ENCODE results near the gene THSD4.

Gene THSD4

DNA sequence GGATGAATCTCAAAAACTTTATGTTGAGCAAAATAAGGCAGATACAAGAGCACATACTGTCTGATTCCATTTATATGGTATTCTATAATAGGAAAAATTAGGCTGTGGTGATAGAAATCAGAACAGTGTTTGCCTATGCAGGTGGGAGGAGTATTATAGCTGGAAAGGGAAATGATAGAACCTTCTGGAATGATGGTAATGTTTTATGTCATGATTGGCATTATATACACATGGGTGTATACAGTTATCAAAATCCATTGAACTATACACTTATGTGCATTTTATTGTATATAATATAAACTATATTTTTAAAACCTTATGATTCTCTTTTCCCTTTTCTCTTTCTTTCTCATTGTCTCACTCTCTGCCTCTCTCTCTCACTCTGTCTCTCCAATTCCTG is 156.1 kb downstream of the THSD4 start:
- no peak for DNase-seq

DNA sequence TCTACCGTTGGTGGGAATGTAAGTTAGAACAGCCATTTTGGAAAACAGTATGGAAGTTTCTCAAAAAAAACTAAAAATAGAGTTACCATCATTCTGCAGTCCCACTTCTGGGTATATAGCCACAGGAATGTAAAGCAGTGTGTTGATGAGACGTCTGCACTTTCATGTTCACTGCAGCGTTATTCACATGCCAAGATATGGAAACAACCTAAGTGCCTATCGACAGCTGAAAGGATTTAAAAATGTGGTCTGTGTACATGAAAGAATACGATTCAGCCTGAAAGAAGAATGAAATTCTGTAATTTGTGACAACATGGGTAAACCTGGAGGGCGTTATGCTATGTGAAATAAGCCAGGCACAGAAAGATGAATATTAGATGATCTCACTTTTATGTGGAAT is 157.7 kb downstream of the THSD4 start:
- no peak for DNase-seq

DNA sequence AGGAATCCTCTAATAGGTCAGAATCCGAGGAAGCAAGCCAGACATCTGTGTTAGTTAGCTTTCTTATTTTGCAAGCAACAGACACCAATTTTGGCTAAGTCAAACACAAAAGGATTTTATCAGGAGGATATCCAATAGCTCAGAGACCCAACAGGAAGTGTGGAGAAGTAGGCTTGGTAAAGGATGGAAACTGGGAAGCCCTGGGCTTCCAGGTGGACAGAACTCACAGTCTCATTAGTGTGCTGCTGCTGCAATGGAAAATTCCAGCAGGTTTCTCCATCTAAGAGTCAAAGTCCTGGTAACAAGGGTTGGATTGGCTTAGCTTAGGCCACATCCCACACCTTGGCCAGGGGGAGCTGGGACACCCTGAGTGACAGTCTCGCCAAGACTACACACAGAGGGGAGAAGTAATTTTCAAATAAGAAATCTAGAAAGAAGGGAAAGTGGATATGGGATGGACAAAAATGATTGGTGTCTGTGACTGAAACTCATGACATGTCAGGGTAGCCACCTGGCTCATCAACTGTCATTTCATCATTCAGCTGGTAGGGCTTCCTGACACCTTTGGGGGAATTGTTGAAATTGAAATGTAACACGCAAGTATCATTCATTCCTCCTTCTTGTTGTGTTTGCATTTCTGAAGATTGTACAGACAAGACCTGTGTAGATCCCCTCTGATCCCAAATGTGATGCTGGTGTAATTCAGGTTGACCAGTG is 158.6 kb downstream of the THSD4 start:
- no peak for DNase-seq

DNA sequence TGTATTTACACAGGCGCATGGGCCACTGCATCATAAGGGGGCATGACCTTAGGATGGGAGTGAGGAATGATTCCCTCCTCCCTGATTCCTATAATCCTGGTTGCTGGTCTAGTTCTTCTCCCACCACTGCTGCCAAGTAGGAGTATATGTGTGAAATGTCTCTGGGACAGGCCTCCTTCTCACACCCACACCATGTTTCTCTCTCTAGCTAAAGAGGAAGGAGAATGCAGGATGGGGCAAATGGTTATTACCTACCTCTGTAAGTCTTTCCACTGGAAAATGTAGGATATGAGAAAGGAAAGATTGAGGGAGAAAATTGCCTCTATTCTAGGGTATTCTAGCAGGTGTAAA is 159.2 kb downstream of the THSD4 start:
- no peak for DNase-seq

DNA sequence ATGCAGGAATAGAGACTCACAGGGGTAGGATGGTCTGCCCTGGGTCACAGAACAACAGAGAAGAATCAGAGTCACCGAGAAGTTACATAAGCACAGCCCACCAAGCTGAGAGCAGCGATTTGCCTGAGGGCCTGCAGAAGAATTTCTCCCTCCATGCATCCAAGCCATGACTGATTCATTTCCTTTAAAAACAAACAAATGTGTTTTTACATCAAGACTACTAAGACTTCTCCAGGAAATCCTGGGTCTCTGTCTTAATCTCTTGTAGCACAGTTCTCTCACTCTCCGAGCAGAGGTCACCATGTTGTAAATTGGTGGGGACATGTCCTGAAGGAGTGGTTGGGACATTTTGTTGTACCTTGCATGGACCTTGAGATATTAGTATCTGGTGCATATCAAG is 159.8 kb downstream of the THSD4 start:
- DNase-seq, result no peak

DNA sequence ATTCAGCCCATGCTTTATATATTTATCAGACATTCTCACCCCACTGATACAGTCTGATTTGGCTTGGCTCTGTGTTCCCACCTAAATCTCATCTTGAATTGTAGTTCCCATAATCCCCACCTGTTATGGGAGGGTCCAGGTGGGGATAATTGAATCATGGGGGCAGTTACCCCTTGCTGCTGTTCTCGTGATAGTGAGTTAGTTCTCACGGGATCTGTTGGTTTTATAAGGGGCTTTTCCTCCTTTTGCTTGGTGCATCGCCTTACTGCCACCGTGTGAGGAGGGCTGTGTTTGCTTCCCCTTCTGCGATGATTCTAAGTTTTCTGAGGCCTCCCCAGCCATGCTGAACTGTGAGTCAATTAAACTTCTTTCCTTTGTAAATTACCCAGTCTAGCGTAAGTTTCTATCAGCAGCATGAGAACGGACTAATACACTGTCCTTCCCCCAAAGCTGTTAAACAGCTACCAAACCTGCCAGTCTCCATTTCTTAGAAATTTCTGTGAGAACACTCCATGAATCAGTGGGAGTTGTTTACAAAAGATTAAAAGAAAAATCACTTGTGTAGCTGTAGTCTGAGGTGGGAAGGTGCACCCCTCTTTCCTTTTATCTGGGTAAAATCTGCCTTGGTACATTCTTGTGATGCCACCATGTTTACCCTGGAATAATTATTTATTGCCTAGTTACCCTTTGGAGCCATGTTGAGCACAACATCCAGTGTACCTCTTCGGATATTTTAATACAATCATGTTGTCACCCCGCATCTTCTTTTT is 160.5 kb downstream of the THSD4 start:
- no peak for DNase-seq

DNA sequence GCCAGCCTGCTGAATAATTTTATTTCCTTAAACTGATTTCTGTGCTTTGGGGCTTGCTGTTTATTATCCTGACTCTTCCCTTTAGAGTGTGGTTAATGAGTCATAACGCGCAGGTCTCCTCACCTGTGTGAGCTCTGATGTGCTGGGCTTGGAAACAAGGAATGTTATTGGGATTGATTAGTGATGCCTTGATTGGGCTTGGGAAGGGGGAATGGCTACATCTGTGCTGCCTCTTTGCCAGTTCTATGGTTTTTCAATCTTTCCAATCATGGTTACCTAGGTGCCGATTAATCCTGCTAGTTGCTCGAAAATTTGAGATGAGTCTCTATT is 161.0 kb downstream of the THSD4 start:
- DNase-seq, result no peak

DNA sequence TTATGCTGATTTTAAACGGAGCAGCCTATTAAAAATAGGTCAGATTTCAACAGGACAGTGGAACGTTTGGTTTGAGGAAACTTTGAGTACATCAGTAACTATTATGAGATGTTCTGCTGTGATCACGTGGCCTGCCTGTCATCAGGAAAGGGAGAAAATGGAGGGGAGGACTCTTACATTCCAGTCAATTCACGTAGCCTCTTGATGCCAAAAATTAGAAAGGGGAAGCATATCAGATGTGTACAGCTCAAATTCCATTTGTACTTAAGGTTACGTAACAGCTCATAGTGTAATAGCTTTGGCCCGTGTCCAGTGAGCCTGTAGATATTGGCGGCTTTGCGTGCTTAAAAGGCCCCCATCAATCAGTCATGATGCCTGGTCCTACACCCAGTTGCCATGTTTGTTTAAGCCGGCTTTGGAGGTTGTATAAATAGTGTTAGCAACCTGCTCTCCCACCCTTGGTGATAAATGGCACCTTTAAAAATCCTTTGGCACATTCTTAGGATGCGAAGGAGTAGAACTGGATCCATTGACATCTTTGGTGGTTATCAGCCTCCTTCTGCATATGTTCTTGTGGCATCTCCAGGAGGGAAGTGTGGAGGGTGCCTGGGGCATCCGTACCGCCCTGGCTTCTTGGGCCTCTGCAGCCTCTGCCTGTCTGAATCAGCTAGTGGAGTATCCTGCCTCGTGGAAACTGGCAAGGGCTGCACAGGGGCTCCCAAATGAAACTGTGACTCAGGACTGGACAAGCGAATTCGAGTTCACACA is 163.9 kb downstream of the THSD4 start:
- DNase-seq, result no peak

DNA sequence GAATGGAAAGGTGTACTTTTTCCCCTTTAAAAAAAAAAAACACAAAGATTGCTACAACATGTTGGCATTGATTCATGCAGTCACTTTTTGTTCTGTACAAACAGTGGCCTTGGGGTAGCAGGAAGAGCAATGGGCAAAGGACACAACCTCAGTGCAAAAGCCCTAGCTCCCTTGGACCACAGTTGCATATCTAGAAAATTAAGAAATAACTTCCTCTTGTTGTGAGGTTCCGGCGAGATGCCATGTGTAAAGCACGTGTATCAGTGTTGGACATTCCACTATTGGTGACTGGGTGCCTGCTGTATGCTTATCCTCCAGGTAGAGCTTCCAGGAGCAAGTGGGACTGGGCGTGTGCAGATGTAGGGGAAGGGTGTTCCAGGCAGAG is 164.5 kb downstream of the THSD4 start:
- no peak for DNase-seq

DNA sequence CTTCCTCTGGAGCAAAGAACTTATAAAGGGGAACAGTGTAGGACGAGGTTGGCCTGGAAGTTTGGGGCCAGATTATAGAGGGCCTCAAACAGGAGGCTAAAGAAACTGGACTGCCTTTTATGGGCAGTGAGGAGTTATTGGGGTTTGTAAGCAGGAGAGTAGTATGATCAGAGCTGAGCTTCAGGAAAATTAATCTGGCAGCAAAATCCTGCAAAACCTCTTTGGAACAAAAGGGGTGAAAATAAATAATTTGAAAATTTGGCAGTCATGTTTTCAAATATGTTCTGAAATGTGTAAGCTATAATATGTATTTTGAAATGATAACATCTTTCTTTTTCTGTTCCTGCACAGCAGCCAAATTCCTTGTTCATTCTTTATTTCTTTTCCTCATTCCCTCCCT is 164.9 kb downstream of the THSD4 start:
- DNase-seq, result no peak

DNA sequence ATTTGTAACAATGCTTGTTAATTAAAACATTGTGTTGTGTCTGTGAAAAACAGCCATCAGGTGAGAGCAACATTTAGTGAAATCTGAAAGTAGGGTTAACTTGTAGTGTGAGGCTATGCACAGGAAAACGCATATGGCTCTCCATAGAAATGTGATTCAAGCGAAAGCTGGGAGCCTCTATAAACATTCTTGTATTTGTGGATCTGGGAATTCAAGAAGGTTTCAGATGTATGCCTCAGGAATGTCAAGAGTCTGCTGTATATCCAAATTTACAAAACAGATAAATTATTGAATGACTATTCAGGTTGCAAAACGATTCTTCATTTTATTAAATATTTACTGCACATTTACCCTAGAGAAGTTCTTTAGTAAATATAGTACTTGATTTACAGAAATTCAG is 166.0 kb downstream of the THSD4 start:
- DNase-seq, result no peak

DNA sequence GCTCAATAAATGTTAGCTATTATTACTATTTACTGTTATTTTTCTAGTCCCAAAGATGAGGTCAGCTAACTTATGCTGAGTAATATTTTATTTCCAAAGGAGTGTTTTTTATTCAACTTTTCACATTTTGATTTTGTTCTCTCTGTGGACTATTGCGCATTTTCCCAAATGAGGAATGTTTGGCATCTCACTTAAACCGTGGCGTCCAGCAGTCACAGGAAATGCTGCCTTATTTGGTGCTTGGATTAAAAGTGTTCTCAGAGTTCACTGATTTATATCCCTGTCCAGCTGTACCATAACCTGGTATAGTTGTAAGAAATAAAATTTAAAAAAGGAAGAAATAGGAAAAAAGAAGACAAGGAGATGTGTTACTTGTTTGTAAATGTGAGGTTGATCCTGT is 166.8 kb downstream of the THSD4 start:
- DNase-seq, result no peak

DNA sequence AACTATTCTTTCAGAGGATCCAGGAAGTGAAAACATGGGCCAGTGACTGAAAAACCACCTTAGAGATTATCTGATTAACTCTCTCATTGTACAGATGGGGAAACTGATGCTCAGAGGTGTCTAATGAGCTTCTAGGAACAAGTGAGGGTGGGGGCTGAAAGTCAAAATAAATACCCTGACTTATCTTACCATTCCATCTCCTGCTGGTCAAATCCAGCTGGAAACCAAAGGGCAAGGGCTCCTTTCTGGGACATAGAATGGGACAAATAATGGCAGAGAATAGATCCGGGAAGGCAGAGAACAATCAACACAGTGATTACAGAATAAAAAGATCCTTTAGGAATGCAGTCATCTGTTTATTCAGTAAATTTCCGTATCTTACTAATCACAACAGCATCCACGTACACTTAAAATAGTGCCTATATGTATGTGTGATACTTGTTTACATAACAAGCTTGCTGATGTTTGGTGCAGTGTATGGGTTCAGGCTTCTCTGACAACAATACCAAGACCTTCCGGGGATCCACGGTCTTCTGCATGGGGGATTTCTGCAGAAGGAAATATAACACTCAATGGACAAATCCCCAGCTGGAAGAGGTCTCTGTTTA is 173.2 kb downstream of the THSD4 start:
- DNase-seq, result no peak

DNA sequence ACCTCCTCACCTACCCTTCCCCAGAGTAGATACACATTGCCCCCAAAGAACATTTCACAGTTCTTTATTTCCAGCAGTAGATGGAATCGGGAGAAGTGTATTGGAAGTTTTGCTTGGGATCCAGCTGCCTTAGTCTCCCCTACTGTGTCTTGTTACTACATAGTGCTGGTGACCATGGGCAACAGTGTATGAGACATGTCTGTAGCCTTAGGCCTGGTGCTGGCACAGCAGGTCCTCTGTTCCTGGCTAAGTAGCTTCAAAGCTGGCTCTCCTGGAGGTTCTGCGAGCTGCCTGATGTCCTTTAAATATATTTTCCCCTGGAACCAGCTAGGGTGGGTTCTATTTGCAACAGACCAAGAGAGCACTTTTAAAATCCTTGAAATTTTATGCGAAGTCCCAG is 174.7 kb downstream of the THSD4 start:
- DNase-seq, result no peak

DNA sequence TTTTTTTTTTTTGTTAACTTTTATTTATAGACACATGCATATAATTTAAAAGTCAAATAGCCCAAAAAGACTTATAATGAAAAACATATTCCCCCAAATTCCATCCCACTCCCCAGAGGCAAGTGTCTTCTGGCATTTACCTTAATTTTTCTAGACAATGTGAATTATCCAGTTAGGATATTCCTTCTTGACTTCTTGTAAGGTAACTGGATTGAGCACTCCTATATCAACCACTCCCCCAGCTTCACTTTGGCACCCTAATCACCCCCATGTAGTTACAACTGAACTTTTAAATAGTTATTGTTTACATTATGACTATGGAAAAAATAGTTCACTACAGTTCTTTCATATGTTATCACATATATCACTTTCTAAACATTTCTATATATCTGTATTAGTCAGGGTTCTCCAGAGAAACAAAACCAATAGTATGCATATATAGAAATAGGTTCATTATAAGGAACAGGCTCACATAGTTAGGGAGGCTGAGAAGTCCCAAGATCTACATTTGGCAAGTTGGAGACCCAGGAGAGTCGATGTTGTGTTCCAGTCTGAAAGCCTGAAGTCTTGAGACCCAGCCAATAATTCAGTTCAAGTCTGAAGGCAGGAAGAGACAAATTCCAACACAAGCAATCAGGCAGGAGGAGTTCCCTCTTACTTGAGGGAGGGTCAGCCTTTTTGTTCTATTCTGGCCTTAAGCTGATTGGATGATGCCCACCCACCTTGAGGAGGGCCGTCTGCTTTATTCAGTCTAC is 175.8 kb downstream of the THSD4 start:
- DNase-seq, result no peak

DNA sequence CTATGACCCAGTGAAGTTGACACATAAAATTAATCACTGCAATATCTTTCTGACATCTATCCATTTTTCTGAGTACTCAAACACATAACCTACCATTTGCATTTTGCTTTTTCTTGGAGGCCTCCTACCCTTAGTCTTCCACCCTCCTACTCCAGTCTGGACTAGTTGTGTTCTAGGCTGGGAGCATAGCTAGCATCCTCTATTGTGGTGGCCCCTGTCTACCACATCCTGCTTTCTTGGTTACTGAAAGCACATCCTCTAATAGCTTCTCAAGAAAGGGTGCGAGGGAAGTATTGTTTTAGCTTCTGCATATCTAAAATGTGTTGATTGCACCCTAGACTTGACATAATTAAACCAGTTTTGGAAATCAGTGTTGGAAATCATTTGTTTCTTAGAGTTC is 176.5 kb downstream of the THSD4 start:
- no peak for DNase-seq

DNA sequence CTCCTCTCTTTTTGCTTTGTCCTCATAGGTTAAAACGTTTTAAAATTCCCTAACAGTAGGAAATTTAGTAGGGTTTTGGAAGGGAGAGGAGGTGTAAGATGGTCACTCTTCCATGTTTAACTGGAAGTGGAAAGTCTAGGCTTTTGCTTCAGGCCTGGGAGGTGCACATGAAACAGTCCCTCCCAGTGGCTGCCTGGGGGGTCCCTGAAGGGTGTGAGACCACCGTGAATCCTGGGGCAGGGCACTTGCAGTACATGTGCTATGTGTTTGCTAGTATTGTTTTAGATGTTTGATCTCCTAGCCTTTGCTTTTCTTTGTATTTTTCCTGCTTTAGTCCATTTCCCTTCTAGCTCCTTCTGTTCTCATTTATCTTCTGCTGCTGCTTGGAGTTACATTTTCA is 178.5 kb downstream of the THSD4 start:
- no peak for DNase-seq

DNA sequence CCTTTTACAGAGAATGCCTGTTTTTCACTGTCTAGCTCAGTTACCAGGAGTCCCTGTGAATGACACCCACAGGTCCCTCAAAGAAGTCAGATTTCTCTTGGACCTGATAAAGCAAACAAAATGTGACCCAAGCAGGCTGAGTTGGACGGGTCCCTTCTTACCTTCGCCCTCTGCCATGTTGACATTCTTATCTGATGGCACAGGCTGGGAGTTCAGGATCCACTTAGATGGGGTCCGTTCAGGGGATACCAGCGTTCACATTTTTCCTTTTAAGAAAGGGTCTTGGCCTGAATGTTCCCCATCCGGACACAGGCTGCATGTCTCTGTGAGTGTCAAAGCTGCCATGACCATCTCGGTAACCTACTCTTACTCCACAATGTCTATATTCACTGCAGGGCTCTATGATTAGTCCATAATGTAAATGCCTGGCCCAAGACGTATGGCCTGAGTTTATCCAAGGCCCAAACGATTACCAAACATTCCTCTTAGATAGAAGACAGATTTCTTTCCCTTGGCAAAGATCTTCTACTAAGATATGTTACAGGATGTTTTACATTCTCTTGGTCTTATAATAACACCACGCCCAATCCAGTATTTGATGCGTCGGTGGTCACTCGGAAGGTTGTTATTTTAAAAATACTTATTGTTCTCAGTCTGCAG is 179.1 kb downstream of the THSD4 start:
- DNase-seq, result no peak

DNA sequence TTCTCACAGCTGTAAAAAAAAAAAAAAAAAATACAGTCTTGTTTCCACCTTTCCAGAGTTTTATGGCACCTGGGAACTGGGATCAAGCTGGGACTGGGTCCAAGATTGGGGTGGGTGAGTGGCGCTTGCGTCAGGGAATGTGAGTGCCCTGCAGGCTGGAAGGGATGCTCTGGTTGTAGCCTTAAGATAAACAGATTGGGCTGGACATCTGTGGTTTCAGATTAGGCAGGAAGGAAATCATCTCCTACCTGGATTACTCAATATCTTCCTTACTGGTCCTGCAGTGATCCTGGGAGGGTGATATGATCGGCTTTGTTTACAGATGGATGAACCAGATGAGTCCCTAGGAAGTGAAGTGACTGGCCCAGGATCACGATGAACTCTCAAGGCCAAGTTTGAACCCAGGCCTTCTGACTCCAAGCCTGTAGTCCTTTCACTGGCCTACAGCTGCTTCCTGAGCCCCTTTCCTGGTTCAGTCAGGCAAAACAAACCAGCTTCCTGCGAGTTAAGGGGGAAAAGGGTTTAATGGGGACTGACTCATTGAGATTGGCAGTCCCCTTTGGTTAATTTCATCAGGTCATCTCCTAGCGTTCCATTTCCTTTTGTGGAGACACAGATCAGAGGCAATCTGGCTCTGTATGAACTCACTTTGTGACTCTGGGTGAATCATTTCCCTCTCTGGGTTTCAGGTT is 179.8 kb downstream of the THSD4 start:
- DNase-seq, result peak; percentile 2

DNA sequence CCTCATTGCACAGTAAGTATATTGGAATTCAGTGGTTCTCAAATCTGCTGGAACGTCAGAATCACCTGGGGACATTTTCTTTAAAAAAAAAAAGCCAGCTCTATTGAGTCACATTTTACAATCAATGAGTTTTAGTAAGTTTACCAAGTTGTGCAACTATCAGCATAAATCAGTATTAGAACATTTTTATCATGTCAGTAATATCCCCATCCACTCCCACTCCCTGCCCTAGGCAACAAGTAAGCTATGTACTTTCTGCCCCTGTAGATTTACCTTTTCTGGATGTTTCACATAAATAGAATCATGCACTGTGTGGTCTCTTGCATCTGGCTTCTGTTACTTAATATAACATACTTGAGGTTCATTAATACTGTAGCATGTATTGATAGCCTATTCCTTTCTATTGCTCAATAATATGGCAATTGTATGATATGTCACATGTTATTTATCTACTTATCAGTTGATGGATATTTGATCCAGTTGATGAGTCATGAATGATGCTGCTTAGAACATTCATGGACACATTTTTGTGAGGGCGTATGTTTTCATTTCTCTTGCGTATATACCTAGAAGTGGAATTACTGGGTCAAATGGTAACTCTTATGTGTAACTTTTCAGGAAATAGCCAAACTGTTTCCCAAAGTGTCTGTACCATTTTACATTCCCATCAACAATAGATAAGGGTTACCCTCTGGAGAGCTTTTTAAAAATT is 180.5 kb downstream of the THSD4 start:
- no peak for DNase-seq

DNA sequence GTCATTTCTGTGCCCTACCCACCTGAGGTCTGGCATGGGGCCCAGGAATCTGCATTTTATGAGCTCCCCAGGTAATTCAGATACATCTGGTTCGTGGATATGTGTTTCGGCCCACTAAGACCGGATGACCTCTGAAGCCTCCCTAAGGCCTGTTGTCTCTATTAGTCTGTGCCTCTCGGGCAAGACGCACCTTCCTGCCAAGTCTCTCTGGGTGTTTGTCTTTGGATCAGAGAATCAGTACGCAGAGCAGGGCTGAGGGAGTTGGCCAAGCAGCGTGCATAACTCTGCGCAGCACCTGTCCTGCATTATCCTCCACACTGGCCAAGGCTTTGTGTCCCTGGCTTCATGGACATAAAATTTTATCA is 181.0 kb downstream of the THSD4 start:
- DNase-seq, result no peak
